ENCODE results near the gene CHD5.

Gene CHD5

DNA sequence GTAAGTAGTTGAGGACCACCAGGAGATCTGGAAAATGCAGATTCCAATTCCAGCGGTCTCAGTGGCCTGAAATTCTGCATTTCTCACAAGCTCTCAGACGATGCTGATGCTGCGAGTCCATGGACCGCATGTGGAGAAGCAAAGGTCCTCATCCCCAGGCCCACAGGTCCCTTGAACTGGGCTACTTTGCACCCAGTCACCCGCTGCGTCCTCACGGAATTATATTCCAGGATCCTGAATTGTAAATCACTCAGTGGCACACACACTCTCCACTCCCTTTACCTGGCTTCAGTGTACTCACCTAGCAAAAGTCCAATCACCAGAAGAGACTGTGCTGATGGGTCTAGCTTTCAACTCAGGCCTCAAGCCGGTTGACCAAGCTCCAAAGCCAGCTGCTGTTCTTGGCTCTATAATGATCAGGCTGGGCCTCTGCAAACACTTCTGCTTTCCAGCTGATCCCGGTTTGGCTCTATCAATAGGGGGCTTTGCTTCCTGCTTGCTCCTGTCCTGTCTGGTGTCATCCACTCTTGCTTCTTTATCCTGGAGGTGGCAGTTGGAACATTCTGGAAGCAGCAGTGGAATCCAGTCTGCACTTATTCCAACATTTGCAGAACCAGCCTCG, 20.2 kb upstream of the CHD5 start:
- no peak for DNase-seq

DNA sequence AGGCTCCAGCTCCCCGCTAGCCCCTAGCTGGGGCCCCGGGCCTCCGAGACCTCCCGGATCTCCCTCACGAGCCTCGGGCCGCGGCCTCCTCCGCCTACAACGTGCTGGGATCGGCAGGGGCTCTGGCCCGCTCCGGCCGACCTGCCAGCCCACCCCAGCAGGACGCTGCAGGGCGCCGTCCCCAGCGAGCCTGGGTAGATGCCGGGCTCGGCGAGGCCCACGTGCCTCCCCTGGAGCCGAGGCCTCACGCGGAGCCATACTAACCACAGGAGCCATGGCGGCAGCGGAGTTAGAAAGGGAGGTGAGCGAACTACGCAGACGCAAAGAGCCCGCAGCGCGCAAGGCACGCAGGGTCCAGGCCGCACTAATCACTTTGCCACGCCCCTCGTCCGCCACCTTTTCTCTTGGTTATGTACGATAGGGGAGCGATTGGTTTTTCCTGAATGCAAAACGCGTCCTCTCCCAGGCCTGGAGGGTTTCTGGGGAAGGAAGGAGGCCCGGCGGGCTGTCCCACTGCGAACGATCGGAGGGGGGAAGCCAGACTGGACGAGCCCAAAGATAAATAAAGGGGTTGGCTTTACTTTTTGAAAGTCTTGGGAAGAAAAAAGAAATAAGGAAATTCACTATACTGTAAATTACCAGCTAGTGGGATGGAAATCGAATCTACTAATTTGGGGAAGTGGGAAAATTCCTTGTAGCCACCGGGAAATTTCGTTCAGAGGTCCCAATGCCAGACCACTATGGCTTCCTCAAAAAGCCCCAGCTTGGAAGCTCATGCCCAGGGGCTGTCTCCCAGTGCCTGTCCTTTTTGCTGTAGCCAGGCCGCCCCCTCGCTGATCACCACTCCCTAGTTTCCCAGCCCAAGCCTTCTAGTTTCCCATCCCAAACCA, 19.4 kb upstream of the CHD5 start, which contains the start of gene RPL22:
Gene RPL22, minus strand, starts transcription at position 298 of the 890 bp plus-strand sequence. Its CDS starts 22 bp downstream, at position 276.
- DNase-seq, result peak; percentile 99

DNA sequence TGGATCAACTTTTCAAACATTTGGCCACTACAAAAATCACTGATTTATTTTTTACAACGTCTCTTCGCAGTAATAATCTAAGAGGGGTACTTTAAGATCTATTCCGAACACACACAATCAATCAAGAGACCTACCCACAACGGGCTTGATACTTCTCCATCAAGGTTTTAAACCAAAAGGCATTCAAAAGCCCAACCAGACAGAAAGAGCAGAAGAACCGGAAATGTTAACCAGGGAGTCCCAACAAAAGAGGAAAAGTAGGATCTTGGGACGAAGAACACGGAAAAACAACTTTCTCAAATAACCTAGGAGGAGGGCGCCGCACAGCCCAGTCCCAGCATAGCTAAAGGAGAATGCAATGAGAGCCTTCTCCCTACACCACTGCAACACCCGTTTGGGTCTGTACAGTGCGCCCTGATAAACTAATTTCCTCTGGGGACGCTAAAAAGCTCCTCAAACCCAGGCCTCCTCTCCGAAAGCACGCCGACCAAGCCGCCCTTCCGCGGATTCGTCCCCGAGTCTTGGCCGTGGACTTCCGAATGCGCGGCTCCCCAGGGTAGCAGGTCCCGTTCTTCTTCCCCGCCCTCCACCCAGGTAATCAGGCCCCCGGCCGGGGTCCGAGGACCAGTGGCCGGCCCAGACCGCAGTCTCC, 18.7 kb upstream of the CHD5 start:
- DNase-seq, result no peak

GRCh38 chr1:6197746-6198427, 17.8 kb upstream of the CHD5 start:
- DNase-seq, result no peak

- no peak for DNase-seq
Measured at GRCh38 chr1:6191968-6192367, 11.8 kb upstream of the CHD5 start.

- no peak for DNase-seq
Measured at GRCh38 chr1:6188466-6188865, 8.3 kb upstream of the CHD5 start.

- peak; percentile 22 for DNase-seq
Measured at GRCh38 chr1:6185635-6186382, 5.7 kb upstream of the CHD5 start.

DNA sequence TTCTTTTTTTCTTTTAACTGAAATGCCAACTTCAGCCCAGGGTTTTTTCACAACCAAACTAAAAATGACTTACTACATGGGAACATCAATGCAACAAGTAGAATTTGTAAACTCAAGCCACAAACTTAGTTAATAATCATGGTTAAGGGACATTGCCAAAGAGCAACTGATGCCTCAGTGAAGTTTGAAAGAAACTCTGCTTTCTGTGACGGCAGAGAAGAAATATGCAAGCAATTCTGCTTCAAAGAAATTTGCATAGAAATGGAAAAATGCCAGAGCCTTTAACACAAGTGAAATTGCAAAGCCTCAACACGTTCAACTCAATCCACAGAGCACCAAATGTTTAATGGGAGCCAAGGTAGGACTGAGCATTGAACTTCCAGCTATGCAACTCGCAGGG, 5.0 kb upstream of the CHD5 start:
- DNase-seq, result peak; percentile 69

DNA sequence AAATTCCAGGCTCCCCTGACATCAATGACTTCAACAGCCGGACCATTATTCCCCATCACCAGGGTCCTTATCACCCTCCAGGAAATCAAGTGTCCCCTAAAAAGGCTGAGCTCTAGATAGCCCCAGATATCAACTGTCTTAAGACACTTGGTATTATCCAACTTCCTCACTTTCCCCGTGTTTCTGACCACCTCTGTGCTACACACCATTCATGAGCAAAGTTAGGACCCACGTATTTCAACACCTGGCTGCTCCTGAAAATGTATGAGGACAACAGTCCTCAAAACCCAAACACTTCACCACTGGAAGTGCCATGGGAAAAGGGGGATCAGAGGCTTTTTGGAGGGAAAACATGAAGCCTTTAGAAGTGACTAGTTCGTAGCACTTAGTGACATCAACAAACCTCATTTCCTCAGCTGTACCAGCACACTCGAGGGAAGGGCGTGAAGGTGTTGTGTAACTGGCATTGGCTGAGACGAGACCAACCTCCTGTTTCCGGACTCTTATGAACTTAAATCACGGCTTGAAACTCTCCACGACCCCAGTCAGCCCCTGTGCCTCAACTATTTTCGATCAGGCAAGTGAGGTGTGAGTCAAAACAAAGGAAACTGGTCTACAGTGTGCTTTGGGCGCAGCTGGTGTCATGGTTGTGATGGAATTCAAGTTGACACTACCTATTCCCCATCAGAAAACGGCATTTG, 4.1 kb upstream of the CHD5 start:
- DNase-seq, result no peak

GRCh38 chr1:6183520-6183989, 3.4 kb upstream of the CHD5 start:
- DNase-seq, result peak; percentile 42

DNA sequence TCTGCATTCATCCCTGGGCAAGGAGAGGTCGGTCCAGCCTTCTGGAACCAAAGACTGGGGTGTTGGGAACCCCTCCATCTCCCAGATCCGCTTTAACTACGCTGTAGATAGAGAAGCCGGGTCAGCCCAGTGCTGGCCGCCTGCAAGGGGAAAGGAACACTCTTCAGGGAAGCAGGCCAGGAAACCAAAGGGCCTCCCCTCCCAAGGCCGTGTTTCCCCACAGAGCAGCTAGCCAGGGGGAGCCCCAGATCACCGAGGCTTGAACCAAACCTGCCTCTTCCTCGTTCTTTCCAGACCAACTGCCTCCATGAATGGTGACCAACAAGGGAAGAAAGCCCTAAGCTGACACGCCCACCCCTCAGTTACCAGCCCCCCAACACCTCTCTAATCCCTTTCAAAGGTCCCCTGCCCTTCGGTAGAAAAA, 1.2 kb upstream of the CHD5 start:
- no peak for DNase-seq

GRCh38 chr1:6180707-6181311, 688 bp upstream of the CHD5 start:
- no peak for DNase-seq

DNA sequence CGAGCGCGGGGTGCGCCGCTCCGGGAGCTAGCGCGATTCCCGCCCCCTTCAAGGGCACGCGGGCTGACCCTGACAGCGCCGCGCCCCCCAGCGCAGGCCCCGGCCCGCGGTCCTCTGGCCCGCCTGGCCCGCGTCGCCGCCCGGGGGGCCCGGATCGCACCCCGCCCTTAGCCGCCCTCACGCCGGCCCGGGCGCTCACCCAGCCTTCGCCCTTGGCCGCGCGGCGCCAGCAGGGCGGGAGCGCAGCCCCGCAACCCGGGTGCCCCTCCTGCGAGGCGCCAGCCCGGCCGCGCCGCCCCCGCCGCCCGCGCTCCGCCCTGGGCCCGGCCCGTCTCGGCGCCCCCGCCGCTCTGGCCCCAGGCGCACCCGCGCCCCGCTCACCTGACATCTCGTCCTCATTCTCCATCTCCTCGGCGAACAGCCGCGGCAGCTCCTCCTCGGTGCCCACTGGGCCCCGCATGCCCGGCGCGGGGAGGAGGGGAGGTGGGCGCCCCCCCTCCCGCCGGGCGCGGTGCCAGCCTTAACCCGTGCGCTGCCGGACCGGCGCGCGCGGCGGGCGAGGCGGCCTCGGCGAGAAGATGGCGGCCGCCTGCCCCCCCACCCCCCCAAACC, 451 bp downstream of the CHD5 start:
- no peak for DNase-seq

GRCh38 chr1:6178751-6179563, 1.2 kb downstream of the CHD5 start:
- DNase-seq, result no peak

GRCh38 chr1:6177681-6178380, 2.3 kb downstream of the CHD5 start:
- DNase-seq, result no peak

DNA sequence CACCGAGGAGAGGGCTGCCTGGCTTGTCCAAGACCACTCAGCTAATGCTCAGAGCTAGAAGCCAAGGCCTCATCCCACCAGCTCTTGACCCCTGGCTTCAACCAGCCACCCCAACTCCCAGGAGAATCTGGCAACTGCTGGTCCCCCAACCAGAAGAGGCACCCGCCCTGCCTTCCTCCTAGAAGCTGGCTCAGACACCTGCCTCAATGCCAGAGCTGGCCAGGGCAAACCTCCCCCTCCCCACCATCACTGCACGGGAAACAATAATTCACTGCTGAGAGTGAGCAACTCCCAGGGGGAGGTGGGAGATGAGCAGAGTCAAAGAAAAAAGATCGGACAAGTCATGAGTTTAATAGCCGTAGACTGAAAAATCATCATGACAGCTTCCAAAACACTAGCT, 3.3 kb downstream of the CHD5 start:
- DNase-seq, result no peak

DNA sequence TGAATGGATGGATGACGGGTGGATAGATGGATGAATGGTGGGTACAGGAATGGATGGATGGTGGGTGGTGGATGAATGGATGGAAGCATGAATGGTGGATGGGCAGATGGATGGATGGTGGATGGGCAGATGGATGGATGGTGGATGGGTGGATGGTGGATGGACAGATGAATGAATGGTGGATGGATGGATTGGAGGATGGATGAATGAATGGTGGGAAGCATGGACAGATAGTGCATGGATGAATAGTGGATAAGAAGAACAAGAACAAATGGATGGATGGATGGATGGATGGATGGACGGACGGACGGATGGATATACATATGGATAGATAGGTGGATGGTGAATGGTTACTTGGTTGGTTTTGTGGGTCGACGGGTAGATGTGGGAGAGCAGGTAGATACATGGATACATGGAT, 4.7 kb downstream of the CHD5 start:
- no peak for DNase-seq

DNA sequence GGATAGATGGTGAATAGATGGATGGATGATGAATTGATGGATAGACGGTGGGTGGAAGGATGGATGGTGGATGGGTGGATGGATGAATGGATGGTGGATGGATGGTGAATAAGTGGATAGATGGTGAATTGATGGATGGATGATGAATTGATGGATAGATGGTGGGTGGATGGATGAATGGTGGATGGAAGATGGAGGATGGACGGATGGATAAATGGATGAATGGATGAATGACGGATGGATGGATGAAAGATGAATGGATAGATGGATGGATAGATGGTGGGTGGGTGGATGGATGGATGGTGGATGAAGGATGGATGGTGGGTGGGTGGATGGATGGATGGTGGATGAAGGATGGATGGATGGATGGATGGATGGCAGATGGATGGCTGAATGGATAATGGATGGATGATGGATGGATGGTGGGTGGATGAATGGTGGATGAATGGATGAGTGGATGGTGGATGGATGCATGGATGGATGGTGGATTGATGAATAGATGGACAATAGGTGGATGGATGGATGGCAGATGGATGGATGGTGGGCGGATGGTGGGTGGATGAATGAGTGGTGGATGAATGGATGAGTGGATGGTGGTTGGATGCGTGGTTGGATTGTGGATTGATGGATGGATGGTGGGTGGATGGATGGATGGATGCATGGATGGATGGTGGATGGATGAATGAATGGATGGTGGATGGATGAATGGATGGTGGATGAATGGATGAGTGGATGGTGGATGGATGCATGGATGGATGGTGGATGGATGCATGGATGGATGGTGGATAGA, 5.3 kb downstream of the CHD5 start:
- no peak for DNase-seq

Measured in kidney glomerular epithelial cell (primary cell).